ENCODE measurements around the gene CXCR5. TPM values are rescaled to one million over a fixed set of nuclear protein-coding genes. Genes with fewer than 3 reads are reported as not detected.

CXCR5 gene
- polyA plus RNA-seq, 1 donor (not counting 4 experiments of a cell fraction or from before 2014, with no cell fraction given): not detected

GRCh38 chr11:118909619-118910308 lies 26.1 kb downstream of the CXCR5 start:
- no peaks in the 10 kb centered on the region for H3K9me3 ChIP-seq (ENCODE audit: control insufficient read depth, low read depth, low read length)
- peaks cover 71% of the 10 kb centered on the region for H3K4me1 ChIP-seq (ENCODE audit: control insufficient read depth, extremely low read depth, insufficient read depth, low read length)
- peak overlapping the region; percentile 79 for H3K4me2 ChIP-seq (ENCODE audit: control insufficient read depth, extremely low read depth, insufficient read depth, low read depth, low read length)
- no peaks in the 10 kb centered on the region for H3K9me1 ChIP-seq (ENCODE audit: control insufficient read depth, extremely low read depth, insufficient read depth, low read length)
- no peaks in the 10 kb centered on the region for H3K27me3 ChIP-seq (ENCODE audit: control insufficient read depth, extremely low read depth, insufficient read depth, low read length)
- TF ChIP-seq EZH2 (IDR thresholded peaks at IDR 0.05; ENCODE audit: low read length) (no peak), CTCF (optimal IDR thresholded peaks at IDR 0.05 in 1 of 3, IDR thresholded peaks at IDR 0.05 in 1 of 3, conservative IDR thresholded peaks at IDR 0.05 in 1 of 3; ENCODE audit: extremely low read depth in 1 of 3, insufficient read depth in 2 of 3, low read length in 3 of 3) (no peak)
- peak overlapping the region; percentile 33 to 62 (median 62) for H3K4me3 ChIP-seq (ENCODE audit: control insufficient read depth in 2 of 3, extremely low read depth in 1 of 3, insufficient read depth in 2 of 3, low read depth in 1 of 3, low read length in 3 of 3)
- peaks cover 51% of the 10 kb centered on the region for H3K79me2 ChIP-seq (ENCODE audit: control insufficient read depth, insufficient read depth, low read length)
- dilution Hi-C loops (cut with MboI; ENCODE audit: extremely low pct_ligation_motif_present, low sequenced_read_pairs): no loop called here
- H4K20me1 ChIP-seq (ENCODE audit: control insufficient read depth, extremely low read depth, insufficient read depth, low read length): peaks cover 4% of the 10 kb centered on the region
- no peak overlapping the region for H2AFZ ChIP-seq (ENCODE audit: control insufficient read depth, low read length)
- FAIRE-seq: no peak
- peak overlapping the region; percentile 80 for H3K9ac ChIP-seq (ENCODE audit: control insufficient read depth, extremely low read depth, insufficient read depth, low read length)
- peaks cover 20 to 32% of the 10 kb centered on the region in 2 experiments for H3K36me3 ChIP-seq (ENCODE audit: control insufficient read depth in 2 of 2, extremely low read depth in 1 of 2, insufficient read depth in 2 of 2, low read length in 2 of 2)
- DNase-seq (ENCODE audit: low read depth, low spot score): no peak
- H3K27ac ChIP-seq (ENCODE audit: control insufficient read depth, insufficient read depth, low read length): peak overlapping the region; percentile 88

GRCh38 chr11:118910309-118911112 lies 26.8 kb downstream of the CXCR5 start:
- Histone ChIP-seq H3K79me2 (ENCODE audit: control insufficient read depth, insufficient read depth, low read length) (peaks cover 54% of the 10 kb centered on the region), H2AFZ (ENCODE audit: control insufficient read depth, low read length) (no peak overlapping the region), H3K9me3 (ENCODE audit: control insufficient read depth, low read depth, low read length) (no peaks in the 10 kb centered on the region), H3K4me1 (ENCODE audit: control insufficient read depth, extremely low read depth, insufficient read depth, low read length) (peaks cover 78% of the 10 kb centered on the region), H3K27ac (ENCODE audit: control insufficient read depth, insufficient read depth, low read length) (peak overlapping the region; percentile 99), H3K4me3 (ENCODE audit: control insufficient read depth in 2 of 3, extremely low read depth in 1 of 3, insufficient read depth in 2 of 3, low read depth in 1 of 3, low read length in 3 of 3) (peak overlapping the region; percentile 33 to 62 (median 62)), H3K4me2 (ENCODE audit: control insufficient read depth, extremely low read depth, insufficient read depth, low read depth, low read length) (peak overlapping the region; percentile 83), H3K36me3 (ENCODE audit: control insufficient read depth in 2 of 2, extremely low read depth in 1 of 2, insufficient read depth in 2 of 2, low read length in 2 of 2) (peaks cover 20 to 38% of the 10 kb centered on the region in 2 experiments), H3K9ac (ENCODE audit: control insufficient read depth, extremely low read depth, insufficient read depth, low read length) (peak overlapping the region; percentile 88), H4K20me1 (ENCODE audit: control insufficient read depth, extremely low read depth, insufficient read depth, low read length) (peaks cover 4% of the 10 kb centered on the region), H3K27me3 (ENCODE audit: control insufficient read depth, extremely low read depth, insufficient read depth, low read length) (no peaks in the 10 kb centered on the region), H3K9me1 (ENCODE audit: control insufficient read depth, extremely low read depth, insufficient read depth, low read length) (no peaks in the 10 kb centered on the region)
- TF ChIP-seq EZH2 (IDR thresholded peaks at IDR 0.05; ENCODE audit: low read length) (no peak), CTCF (optimal IDR thresholded peaks at IDR 0.05 in 1 of 3, IDR thresholded peaks at IDR 0.05 in 1 of 3, conservative IDR thresholded peaks at IDR 0.05 in 1 of 3; ENCODE audit: extremely low read depth in 1 of 3, insufficient read depth in 2 of 3, low read length in 3 of 3) (no peak)
- dilution Hi-C loops (cut with MboI; ENCODE audit: extremely low pct_ligation_motif_present, low sequenced_read_pairs): no loop called here
- no peak for FAIRE-seq
- DNase-seq (ENCODE audit: low read depth, low spot score): no peak

All from keratinocyte (primary cell).